HepG2 (cell line): Measurements from ENCODE around the gene FBXW4. TPM values are rescaled to one million over a fixed set of nuclear protein-coding genes. Genes with fewer than 3 reads are reported as not detected.

Source experiments
- GABPA ChIP-seq, 2 experiments: IDR thresholded peaks; 2 replicates each; pipeline ENCODE4 v1.6.1; 2011 to 2016; ENCODE audit warnings: low read depth in 2 of 2, low read length in 1 of 2, missing biosample characterization in 1 of 2, missing genetic modification characterization in 1 of 2
- ISL2 ChIP-seq: sonication (generic); formaldehyde crosslinking; IDR thresholded peaks from 2 replicates; pipeline ENCODE4 v1.5.0; 2020; ENCODE audit warnings: missing genetic modification reagents
- MED8 ChIP-seq: sonication (generic); formaldehyde crosslinking; IDR thresholded peaks from 2 replicates; pipeline ENCODE4 v1.8.1; 2023; ENCODE audit warnings: mild to moderate bottlenecking, missing genetic modification reagents; ENCODE audit not compliant: insufficient replicate concordance
- SALL2 ChIP-seq: sonication (generic); formaldehyde crosslinking; IDR thresholded peaks from 2 replicates; pipeline ENCODE4 v1.8.1; 2023; ENCODE audit warnings: mild to moderate bottlenecking, missing genetic modification reagents, inconsistent platforms
- TBX2 ChIP-seq: sonication (generic); formaldehyde crosslinking; IDR thresholded peaks from 2 replicates; pipeline ENCODE4 v1.5.0; 2020; ENCODE audit warnings: missing genetic modification reagents, mild to moderate bottlenecking, borderline replicate concordance
- ZKSCAN5 ChIP-seq: sonication (generic); formaldehyde crosslinking; IDR thresholded peaks from 2 replicates; pipeline ENCODE4 v1.5.1; 2020; ENCODE audit warnings: mild to moderate bottlenecking, missing genetic modification reagents
- polyA plus RNA-seq, 8 experiments: library from polyadenylated mRNA; depleted of rRNA in 3 of 8; stranded (reverse) in 7 of 8; unstranded in 1 of 8; fragments of >200 nt; fragmentation: Illumina TruSeq in 4 of 8; extraction: Trizol in 4 of 8; gene quantifications; 2 replicates each; pipeline versions ENCODE4 v1.2.1 to v1.2.3, GENCODE V29; 2011 to 2016; ENCODE audit warnings: low read depth in 4 of 8, missing spikeins in 1 of 8, mixed read lengths in 1 of 8; ENCODE audit not compliant: insufficient read depth in 1 of 8
- total RNA-seq, 5 experiments: library from RNA; depleted of rRNA; stranded (reverse); fragments of >200 nt; fragmentation: Illumina TruSeq; extraction: Trizol; gene quantifications; 2 replicates each; pipeline ENCODE4 v1.2.3, GENCODE V29; 2016; ENCODE audit warnings: low read depth in 1 of 5
- TF ChIP-seq, protein P1 (sequence below): sonication (generic); formaldehyde crosslinking; IDR thresholded peaks from 2 replicates; pipeline ENCODE4 v1.8.0; 2022; ENCODE audit warnings: missing genetic modification reagents, mild to moderate bottlenecking, inconsistent platforms, borderline replicate concordance
- TF ChIP-seq, protein P2 (sequence below): sonication (generic); formaldehyde crosslinking; IDR thresholded peaks from 2 replicates; pipeline ENCODE4 v1.4.0; 2020; ENCODE audit warnings: missing genetic modification reagents, borderline replicate concordance
- TF ChIP-seq, protein P3 (sequence below), 2 experiments: fragments of 450-650 bp in 1 of 2; sonication (generic) in 1 of 2; formaldehyde crosslinking in 1 of 2; IDR thresholded peaks; 2 replicates each; pipeline versions ENCODE4 v1.6.1 to v1.8.0; 2016 to 2022; ENCODE audit warnings: antibody characterized with exemption in 1 of 2, mild to moderate bottlenecking in 1 of 2, missing genetic modification reagents in 1 of 2
- TF ChIP-seq, protein P4 (sequence below): sonication (generic); formaldehyde crosslinking; IDR thresholded peaks from 2 replicates; pipeline ENCODE4 v1.5.0; 2020; ENCODE audit warnings: missing genetic modification reagents

The FBXW4 gene
- total and polyA plus RNA-seq, 2 of the 13 experiments (the other 11 are each of a cell fraction or from before 2014, with no cell fraction given): 23.5 to 33.7 TPM

DNA sequence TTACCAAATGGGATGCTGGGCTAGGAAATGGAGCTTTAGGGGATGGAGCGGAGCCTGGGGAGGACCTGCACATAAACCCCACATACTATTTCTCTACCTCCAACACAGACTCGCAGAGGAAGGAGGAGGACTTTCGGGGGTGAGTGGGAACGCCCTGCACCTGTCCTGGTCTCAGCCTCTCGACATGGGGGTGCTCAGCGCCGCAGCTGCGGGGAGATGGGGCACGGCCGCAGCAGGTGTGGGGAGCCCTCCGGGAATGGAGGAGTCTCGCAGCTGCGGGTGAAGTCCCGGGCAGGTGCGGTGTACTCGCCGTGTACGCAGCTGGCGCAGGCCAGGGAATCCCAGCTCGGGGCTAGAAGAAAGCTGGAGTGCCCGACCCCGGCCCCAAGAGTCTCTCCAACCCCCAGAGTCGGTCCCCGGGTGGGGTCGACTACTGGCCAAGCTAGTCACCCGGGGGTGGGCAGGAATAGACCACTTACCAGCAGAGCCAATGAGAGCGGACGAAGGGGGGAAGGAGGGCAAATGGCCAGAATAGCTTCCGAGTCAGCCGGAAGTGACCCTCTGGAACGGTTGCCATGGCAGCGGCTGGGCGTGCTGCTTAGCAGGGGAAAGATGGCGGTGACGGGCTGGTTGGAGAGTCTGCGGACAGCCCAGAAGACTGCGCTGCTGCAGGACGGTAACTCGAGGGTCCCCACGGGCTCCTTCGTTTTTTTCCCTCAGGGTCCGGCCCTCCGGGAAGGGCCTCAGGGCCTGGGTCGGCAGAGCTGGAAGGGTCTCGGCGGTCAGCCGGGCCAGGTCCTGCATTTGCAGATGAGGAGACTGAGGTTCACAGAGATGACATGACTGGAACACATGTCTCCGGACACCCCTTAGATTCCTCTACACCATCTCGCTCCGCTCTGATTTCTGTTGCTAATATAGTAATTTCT, 107.0 kb downstream of the FBXW4 start, which contains the start of the genes DPCD and POLL (continued):
- TF ChIP-seq, protein P1, sequence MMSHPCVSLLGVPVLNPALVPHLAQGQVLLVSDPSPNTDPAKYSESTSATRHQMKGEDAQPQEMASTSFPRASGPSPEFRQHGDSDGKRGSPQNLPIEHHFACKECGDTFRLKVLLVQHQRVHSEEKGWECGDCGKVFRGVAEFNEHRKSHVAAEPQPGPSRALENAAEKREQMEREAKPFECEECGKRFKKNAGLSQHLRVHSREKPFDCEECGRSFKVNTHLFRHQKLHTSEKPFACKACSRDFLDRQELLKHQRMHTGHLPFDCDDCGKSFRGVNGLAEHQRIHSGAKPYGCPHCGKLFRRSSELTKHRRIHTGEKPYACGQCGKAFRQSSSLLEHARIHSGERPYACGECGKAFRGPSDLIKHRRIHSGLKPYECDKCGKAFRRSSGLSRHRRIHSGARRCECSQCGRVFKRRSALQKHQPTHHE (CRISPR knock-in tag): peak; percentile 63; the same call in 1 of the 2 replicates
- peak; percentile 98 for TF ChIP-seq GABPA (IDR thresholded peaks at IDR 0.05; ENCODE audit: low read depth, low read length)
- peak; percentile 98 for TF ChIP-seq GABPA (CRISPR knock-in tag; IDR thresholded peaks at IDR 0.05; ENCODE audit: low read depth)
- TF ChIP-seq ISL2 (CRISPR knock-in tag): peak; percentile 38; the same call in 1 of the 2 replicates
- TF ChIP-seq ZKSCAN5 (CRISPR knock-in tag): no peak
- TF ChIP-seq, protein P2, sequence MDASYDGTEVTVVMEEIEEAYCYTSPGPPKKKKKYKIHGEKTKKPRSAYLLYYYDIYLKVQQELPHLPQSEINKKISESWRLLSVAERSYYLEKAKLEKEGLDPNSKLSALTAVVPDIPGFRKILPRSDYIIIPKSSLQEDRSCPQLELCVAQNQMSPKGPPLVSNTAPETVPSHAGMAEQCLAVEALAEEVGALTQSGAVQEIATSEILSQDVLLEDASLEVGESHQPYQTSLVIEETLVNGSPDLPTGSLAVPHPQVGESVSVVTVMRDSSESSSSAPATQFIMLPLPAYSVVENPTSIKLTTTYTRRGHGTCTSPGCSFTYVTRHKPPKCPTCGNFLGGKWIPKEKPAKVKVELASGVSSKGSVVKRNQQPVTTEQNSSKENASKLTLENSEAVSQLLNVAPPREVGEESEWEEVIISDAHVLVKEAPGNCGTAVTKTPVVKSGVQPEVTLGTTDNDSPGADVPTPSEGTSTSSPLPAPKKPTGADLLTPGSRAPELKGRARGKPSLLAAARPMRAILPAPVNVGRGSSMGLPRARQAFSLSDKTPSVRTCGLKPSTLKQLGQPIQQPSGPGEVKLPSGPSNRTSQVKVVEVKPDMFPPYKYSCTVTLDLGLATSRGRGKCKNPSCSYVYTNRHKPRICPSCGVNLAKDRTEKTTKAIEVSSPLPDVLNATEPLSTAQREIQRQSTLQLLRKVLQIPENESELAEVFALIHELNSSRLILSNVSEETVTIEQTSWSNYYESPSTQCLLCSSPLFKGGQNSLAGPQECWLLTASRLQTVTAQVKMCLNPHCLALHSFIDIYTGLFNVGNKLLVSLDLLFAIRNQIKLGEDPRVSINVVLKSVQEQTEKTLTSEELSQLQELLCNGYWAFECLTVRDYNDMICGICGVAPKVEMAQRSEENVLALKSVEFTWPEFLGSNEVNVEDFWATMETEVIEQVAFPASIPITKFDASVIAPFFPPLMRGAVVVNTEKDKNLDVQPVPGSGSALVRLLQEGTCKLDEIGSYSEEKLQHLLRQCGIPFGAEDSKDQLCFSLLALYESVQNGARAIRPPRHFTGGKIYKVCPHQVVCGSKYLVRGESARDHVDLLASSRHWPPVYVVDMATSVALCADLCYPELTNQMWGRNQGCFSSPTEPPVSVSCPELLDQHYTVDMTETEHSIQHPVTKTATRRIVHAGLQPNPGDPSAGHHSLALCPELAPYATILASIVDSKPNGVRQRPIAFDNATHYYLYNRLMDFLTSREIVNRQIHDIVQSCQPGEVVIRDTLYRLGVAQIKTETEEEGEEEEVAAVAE (CRISPR knock-in tag): peak; percentile 84
- TF ChIP-seq SALL2 (CRISPR knock-in tag): no peak
- TF ChIP-seq, protein P3, sequence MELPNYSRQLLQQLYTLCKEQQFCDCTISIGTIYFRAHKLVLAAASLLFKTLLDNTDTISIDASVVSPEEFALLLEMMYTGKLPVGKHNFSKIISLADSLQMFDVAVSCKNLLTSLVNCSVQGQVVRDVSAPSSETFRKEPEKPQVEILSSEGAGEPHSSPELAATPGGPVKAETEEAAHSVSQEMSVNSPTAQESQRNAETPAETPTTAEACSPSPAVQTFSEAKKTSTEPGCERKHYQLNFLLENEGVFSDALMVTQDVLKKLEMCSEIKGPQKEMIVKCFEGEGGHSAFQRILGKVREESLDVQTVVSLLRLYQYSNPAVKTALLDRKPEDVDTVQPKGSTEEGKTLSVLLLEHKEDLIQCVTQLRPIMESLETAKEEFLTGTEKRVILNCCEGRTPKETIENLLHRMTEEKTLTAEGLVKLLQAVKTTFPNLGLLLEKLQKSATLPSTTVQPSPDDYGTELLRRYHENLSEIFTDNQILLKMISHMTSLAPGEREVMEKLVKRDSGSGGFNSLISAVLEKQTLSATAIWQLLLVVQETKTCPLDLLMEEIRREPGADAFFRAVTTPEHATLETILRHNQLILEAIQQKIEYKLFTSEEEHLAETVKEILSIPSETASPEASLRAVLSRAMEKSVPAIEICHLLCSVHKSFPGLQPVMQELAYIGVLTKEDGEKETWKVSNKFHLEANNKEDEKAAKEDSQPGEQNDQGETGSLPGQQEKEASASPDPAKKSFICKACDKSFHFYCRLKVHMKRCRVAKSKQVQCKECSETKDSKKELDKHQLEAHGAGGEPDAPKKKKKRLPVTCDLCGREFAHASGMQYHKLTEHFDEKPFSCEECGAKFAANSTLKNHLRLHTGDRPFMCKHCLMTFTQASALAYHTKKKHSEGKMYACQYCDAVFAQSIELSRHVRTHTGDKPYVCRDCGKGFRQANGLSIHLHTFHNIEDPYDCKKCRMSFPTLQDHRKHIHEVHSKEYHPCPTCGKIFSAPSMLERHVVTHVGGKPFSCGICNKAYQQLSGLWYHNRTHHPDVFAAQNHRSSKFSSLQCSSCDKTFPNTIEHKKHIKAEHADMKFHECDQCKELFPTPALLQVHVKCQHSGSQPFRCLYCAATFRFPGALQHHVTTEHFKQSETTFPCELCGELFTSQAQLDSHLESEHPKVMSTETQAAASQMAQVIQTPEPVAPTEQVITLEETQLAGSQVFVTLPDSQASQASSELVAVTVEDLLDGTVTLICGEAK (IDR thresholded peaks at IDR 0.05): peak; percentile 91
- TF ChIP-seq, protein P3 (CRISPR knock-in tag; IDR thresholded peaks at IDR 0.05): no peak
- TF ChIP-seq TBX2 (CRISPR knock-in tag): peak; percentile 40; the same call in 1 of the 2 replicates
- TF ChIP-seq, protein P4, sequence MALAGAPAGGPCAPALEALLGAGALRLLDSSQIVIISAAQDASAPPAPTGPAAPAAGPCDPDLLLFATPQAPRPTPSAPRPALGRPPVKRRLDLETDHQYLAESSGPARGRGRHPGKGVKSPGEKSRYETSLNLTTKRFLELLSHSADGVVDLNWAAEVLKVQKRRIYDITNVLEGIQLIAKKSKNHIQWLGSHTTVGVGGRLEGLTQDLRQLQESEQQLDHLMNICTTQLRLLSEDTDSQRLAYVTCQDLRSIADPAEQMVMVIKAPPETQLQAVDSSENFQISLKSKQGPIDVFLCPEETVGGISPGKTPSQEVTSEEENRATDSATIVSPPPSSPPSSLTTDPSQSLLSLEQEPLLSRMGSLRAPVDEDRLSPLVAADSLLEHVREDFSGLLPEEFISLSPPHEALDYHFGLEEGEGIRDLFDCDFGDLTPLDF (CRISPR knock-in tag): no peak
- no peak for TF ChIP-seq MED8
